CD14-positive monocyte (primary cell): ENCODE measurements around the gene GRM3. TPM values are rescaled to one million over a fixed set of nuclear protein-coding genes. Genes with fewer than 3 reads are reported as not detected.

Experiments used
- DNase-seq, 3 donors: peaks; one replicate each; pipeline ENCODE4 v3.0.0-alpha.2; 2011 to 2022
- H2AFZ ChIP-seq: 2 replicates; pipeline ENCODE4 v1.6.0; 2012; ENCODE audit warnings: mild to moderate bottlenecking, low read depth, low read length, inconsistent platforms; ENCODE audit not compliant: insufficient read depth, poor library complexity, severe bottlenecking
- H3K27ac ChIP-seq, 2 donors: 1 replicate in 1 of 2; 2 replicates in 1 of 2; pipeline ENCODE4 v1.5.1; 2012 to 2013; ENCODE audit warnings: low read length in 2 of 2, control low read depth in 1 of 2, inconsistent platforms in 1 of 2, low read depth in 1 of 2, mild to moderate bottlenecking in 1 of 2
- H3K27me3 ChIP-seq, 2 donors: one replicate each; pipeline versions ENCODE4 v1.6.0 to v1.6.1; 2011 to 2013; ENCODE audit warnings: low read length in 2 of 2; ENCODE audit not compliant: control insufficient read depth in 2 of 2, insufficient read depth in 2 of 2
- H3K36me3 ChIP-seq, 2 donors: replicated peaks in 1 of 2; 1 replicate in 1 of 2; 2 replicates in 1 of 2; pipeline versions ENCODE4 v1.5.1 to v1.6.1; 2012 to 2013; ENCODE audit warnings: low read length in 2 of 2, control low read depth in 1 of 2, inconsistent platforms in 1 of 2, mild to moderate bottlenecking in 1 of 2; ENCODE audit not compliant: insufficient read depth in 2 of 2, control insufficient read depth in 1 of 2
- H3K4me1 ChIP-seq, 2 donors: 1 replicate in 1 of 2; 2 replicates in 1 of 2; pipeline versions ENCODE4 v1.5.1 to v1.6.1; 2012 to 2013; ENCODE audit warnings: low read length in 2 of 2, control low read depth in 1 of 2, inconsistent platforms in 1 of 2, mild to moderate bottlenecking in 1 of 2, moderate library complexity in 1 of 2; ENCODE audit not compliant: insufficient read depth in 2 of 2, control insufficient read depth in 1 of 2
- H3K4me2 ChIP-seq: replicated peaks from 2 replicates; pipeline ENCODE3; 2012; ENCODE audit warnings: low read length, moderate library complexity, mild to moderate bottlenecking; ENCODE audit not compliant: poor library complexity, severe bottlenecking; ENCODE audit errors: extremely low read depth
- H3K4me3 ChIP-seq, 3 experiments: fragments of 200-600 bp in 1 of 3; sonication (generic) in 1 of 3; replicated peaks in 1 of 3; 1 replicate in 2 of 3; 2 replicates in 1 of 3; pipeline ENCODE4 v1.5.1; 2011 to 2013; ENCODE audit warnings: low read length in 3 of 3, mild to moderate bottlenecking in 3 of 3, control low read depth in 2 of 3, low read depth in 2 of 3, inconsistent platforms in 1 of 3, moderate library complexity in 1 of 3
- H3K79me2 ChIP-seq: 2 replicates; pipeline ENCODE4 v1.6.0; 2012; ENCODE audit warnings: mild to moderate bottlenecking, control low read depth, inconsistent platforms, low read length, moderate library complexity; ENCODE audit not compliant: insufficient read depth
- H3K9ac ChIP-seq: 2 replicates; pipeline ENCODE4 v1.6.0; 2017; ENCODE audit warnings: low read length, mild to moderate bottlenecking; ENCODE audit not compliant: insufficient read depth, poor library complexity, severe bottlenecking
- H3K9me3 ChIP-seq, 2 donors: replicated peaks in 1 of 2; 1 replicate in 1 of 2; 2 replicates in 1 of 2; pipeline versions ENCODE4 v1.5.1 to v1.6.1; 2012 to 2013; ENCODE audit warnings: low read length in 2 of 2, control low read depth in 1 of 2; ENCODE audit not compliant: control insufficient read depth in 1 of 2, insufficient read depth in 1 of 2
- H4K20me1 ChIP-seq: 2 replicates; pipeline ENCODE4 v1.6.0; 2012; ENCODE audit warnings: mild to moderate bottlenecking, low read length, control low read depth, moderate library complexity; ENCODE audit not compliant: insufficient read depth
- H3K27ac Mint-ChIP-seq, 7 donors: one replicate each; pipeline ENCODE4 v1.8.0; 2020; ENCODE audit warnings: mild to moderate bottlenecking in 7 of 7, mixed read lengths in 7 of 7, moderate library complexity in 6 of 7, inconsistent platforms in 2 of 7
- H3K27me3 Mint-ChIP-seq, 3 donors: one replicate each; pipeline ENCODE4 v1.8.0; 2021 to 2022; ENCODE audit warnings: low read depth in 3 of 3, mild to moderate bottlenecking in 3 of 3, mixed read lengths in 3 of 3, moderate library complexity in 3 of 3, inconsistent platforms in 1 of 3
- H3K36me3 Mint-ChIP-seq, 2 donors: one replicate each; pipeline ENCODE4 v1.8.0; 2020; ENCODE audit warnings: mixed read lengths in 2 of 2, inconsistent platforms in 1 of 2, mild to moderate bottlenecking in 1 of 2
- H3K4me1 Mint-ChIP-seq: one replicate; pipeline ENCODE4 v1.8.0; 2020; ENCODE audit warnings: mild to moderate bottlenecking, mixed read lengths
- H3K4me3 Mint-ChIP-seq, 2 donors: one replicate each; pipeline ENCODE4 v1.8.0; 2020; ENCODE audit warnings: mild to moderate bottlenecking in 2 of 2, mixed read lengths in 2 of 2, moderate library complexity in 1 of 2
- H3K9me3 Mint-ChIP-seq, 7 donors: one replicate each; pipeline ENCODE4 v1.8.0; 2020 to 2022; ENCODE audit warnings: mixed read lengths in 7 of 7, mild to moderate bottlenecking in 6 of 7, moderate library complexity in 6 of 7, inconsistent platforms in 2 of 7
- CTCF ChIP-seq: fragments of 200-600 bp; IDR thresholded peaks from one replicate; pipeline ENCODE4 v1.8.0; 2022; ENCODE audit warnings: antibody characterized with exemption, mild to moderate bottlenecking
- WGBS: methylation state at CpG from one replicate; pipeline ENCODE4 v1.1.5; 2013; ENCODE audit warnings: missing lambda C conversion rate; ENCODE audit not compliant: insufficient coverage; 5-methylcytosine and 5-hydroxymethylcytosine counted together
- intact Hi-C, 2 donors: fragments of 100-400 bp; cut with micrococcal nuclease; formaldehyde crosslinking; loops; one replicate each; pipeline versions ENCODE4 v1.15.0 to v1.15.1; 2023
- polyA plus RNA-seq, 3 donors: library from polyadenylated mRNA; depleted of rRNA in 1 of 3; unstranded in 2 of 3; stranded (reverse) in 1 of 3; fragments of 300-500 nt in 2 of 3; fragments of >200 nt in 1 of 3; fragmentation: Illumina TruSeq in 2 of 3; gene quantifications; 1 replicate in 2 of 3; 2 replicates in 1 of 3; pipeline ENCODE4 v1.2.3, GENCODE V29; 2012 to 2021

Gene GRM3
- polyA plus RNA-seq, 3 donors: not detected

- DNase-seq: no peak
- no peak overlapping the region for H2AFZ ChIP-seq
- H3K27me3 ChIP-seq: no peaks in the 10 kb centered on the region
- no peaks in the 10 kb centered on the region for H3K4me1 ChIP-seq
- H3K27ac ChIP-seq: no peak overlapping the region
- H3K4me1 Mint-ChIP-seq: no peaks in the 10 kb centered on the region
- H3K9ac ChIP-seq: no peak overlapping the region
- peaks cover 0 to 2% (median 2%) of the 10 kb centered on the region in 3 donors for H3K27me3 Mint-ChIP-seq
- H3K4me3 ChIP-seq: no peak overlapping the region
- H3K9me3 ChIP-seq: no peaks in the 10 kb centered on the region
- no peak overlapping the region for H3K4me2 ChIP-seq
- intact Hi-C loops: no loop called here
- no peaks in the 10 kb centered on the region for H4K20me1 ChIP-seq
- TF ChIP-seq CTCF: no peak
- peaks cover 0 to 2% (median 0%) of the 10 kb centered on the region in 7 donors for H3K9me3 Mint-ChIP-seq
- no peaks in the 10 kb centered on the region for H3K36me3 Mint-ChIP-seq
- H3K27ac Mint-ChIP-seq: no peak overlapping the region
- no peaks in the 10 kb centered on the region for H3K79me2 ChIP-seq
- WGBS: no CpG with 5 or more reads among the region's 1 CpG
- H3K4me3 Mint-ChIP-seq: no peak overlapping the region
- no peaks in the 10 kb centered on the region for H3K36me3 ChIP-seq
Observed at GRCh38 chr7:86826948-86827347, 183.2 kb downstream of the GRM3 start.

DNA sequence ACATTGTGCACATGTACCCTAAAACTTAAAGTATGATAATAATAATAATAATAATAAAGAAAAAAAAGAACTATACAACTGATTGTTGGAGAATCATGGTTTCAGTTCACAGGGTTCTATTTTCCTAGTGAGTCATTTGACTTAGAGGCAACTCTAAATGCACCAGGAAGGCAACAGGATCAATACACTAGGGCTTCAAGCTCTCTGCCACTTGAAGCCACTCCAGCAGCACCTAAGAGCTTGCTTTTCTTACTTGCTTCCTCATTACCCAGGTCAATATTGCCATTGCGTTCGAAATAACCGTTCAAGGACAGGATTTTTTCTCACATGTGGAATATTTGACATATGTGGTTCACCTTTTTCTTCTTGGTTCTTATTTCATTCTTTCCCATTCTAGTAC is 189.7 kb downstream of the GRM3 start:
- H3K27ac Mint-ChIP-seq: no peak overlapping the region
- H3K9me3 Mint-ChIP-seq: peaks cover 0 to 2% (median 0%) of the 10 kb centered on the region in 7 donors
- H3K4me3 Mint-ChIP-seq: no peak overlapping the region
- H4K20me1 ChIP-seq: no peaks in the 10 kb centered on the region
- H3K36me3 Mint-ChIP-seq: no peaks in the 10 kb centered on the region
- H3K9ac ChIP-seq: no peak overlapping the region
- no peaks in the 10 kb centered on the region for H3K79me2 ChIP-seq
- no CpG with 5 or more reads among the region's 3 CpGs for WGBS
- H3K9me3 ChIP-seq: no peaks in the 10 kb centered on the region
- no peak overlapping the region for H2AFZ ChIP-seq
- no peaks in the 10 kb centered on the region for H3K4me1 Mint-ChIP-seq
- no peak overlapping the region for H3K27ac ChIP-seq
- DNase-seq: no peak
- intact Hi-C loops: no loop called here
- H3K27me3 Mint-ChIP-seq: peaks cover 0 to 2% (median 0%) of the 10 kb centered on the region in 3 donors
- no peaks in the 10 kb centered on the region for H3K4me1 ChIP-seq
- H3K4me2 ChIP-seq: no peak overlapping the region
- no peak for TF ChIP-seq CTCF
- no peaks in the 10 kb centered on the region for H3K27me3 ChIP-seq
- H3K36me3 ChIP-seq: no peaks in the 10 kb centered on the region
- no peak overlapping the region for H3K4me3 ChIP-seq
